ENCODE measurements around the gene VWA8. TPM values are rescaled to one million over a fixed set of nuclear protein-coding genes. Genes with fewer than 3 reads are reported as not detected.
A peak's percentile ranks its signal among the peaks of the same experiment; 100 is the strongest.

Gene VWA8
- total and polyA plus RNA-seq, 2 of the 13 experiments (the other 11 are each of a cell fraction or from before 2014, with no cell fraction given): 9.1 to 17.3 TPM

DNA sequence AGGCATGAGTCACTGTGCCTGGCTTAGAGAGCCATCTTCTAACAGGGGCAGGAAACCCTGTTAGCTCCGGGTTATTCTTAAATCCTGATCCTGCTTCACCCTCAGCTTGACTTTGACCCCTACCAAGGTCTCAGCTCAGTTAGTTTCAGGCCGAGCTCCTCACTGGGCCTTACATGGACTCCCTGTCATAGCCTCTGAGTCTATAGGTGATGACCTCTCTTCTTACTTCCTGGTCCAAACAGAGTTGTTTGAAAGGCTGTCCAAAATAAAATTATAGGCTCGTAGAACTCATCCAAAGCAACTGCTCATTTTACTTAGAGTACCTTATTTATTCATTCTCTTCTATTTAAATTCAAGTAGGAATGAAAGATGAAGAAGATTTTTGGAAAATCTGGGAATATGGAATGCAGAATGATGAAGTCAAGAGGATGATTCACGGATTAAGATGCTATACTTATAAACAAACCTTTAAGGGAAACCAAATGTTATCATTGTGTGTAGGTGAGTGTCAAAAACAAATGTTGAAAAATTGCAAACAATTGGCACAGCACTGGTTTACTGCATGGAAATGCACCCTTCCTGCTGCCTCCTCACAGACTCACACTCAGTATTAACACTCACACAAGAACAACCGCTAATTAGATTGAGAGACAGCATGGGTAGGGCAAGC is 329.5 kb downstream of the VWA8 start:
- 91% methylated on average over 5 of the region's 5 CpGs for WGBS (ENCODE audit: low lambda C conversion rate)
- ATAC-seq (no peak), FAIRE-seq (no peak), DNase-seq (ENCODE audit: low spot score) (no peak)
- intact Hi-C loops (cut with micrococcal nuclease; ENCODE audit: unreplicated experiment): no loop called here
- Histone ChIP-seq H4K20me1 (ENCODE audit: insufficient read depth, low read length) (no peaks in the 10 kb centered on the region), H3K4me1 (ENCODE audit: insufficient read depth, low read length) (peaks cover 23% of the 10 kb centered on the region), H3K36me3 (replicated peaks in 1 of 2; ENCODE audit: control insufficient read depth in 1 of 2, insufficient read depth in 2 of 2, low read length in 2 of 2) (no peaks in the 10 kb centered on the region; a peak in 1 of 5 replicates), H2AFZ (ENCODE audit: low read length) (no peak overlapping the region), H3K4me3 (replicated peaks in 1 of 3; ENCODE audit: insufficient read depth in 1 of 3, low read depth in 2 of 3, low read length in 3 of 3) (no peak overlapping the region), H3K27me3 (ENCODE audit: control insufficient read depth in 1 of 2, insufficient read depth in 2 of 2, low read length in 2 of 2) (no peaks in the 10 kb centered on the region), H3K4me2 (ENCODE audit: low read depth, low read length) (no peak overlapping the region), H3K9ac (ENCODE audit: insufficient read depth, low read depth, low read length) (no peak overlapping the region), H3K9me3 (ENCODE audit: low read length) (no peaks in the 10 kb centered on the region), H3K27ac (ENCODE audit: extremely low read length, insufficient read depth, low read length) (no peak overlapping the region), H3K79me2 (ENCODE audit: insufficient read depth, low read length) (no peaks in the 10 kb centered on the region)
- ChIA-PET CTCF (ENCODE audit: low intra/inter-chr PET ratio, low total read pairs) (no interaction called here), POLR2A (interaction anchor here (1.0 kb wide), 1 partner anchor 17 kb away, joined by 3 read pairs; no protein-coding TSS in a partner anchor)
- in situ Hi-C loops (cut with HindIII; ENCODE audit: extremely low pct_ligation_motif_present, low pct_unique_long_range_greater_than_20kb): no loop called here
- no TSS peak for BruUV-seq (replicated peaks)
- TF ChIP-seq, protein P1, sequence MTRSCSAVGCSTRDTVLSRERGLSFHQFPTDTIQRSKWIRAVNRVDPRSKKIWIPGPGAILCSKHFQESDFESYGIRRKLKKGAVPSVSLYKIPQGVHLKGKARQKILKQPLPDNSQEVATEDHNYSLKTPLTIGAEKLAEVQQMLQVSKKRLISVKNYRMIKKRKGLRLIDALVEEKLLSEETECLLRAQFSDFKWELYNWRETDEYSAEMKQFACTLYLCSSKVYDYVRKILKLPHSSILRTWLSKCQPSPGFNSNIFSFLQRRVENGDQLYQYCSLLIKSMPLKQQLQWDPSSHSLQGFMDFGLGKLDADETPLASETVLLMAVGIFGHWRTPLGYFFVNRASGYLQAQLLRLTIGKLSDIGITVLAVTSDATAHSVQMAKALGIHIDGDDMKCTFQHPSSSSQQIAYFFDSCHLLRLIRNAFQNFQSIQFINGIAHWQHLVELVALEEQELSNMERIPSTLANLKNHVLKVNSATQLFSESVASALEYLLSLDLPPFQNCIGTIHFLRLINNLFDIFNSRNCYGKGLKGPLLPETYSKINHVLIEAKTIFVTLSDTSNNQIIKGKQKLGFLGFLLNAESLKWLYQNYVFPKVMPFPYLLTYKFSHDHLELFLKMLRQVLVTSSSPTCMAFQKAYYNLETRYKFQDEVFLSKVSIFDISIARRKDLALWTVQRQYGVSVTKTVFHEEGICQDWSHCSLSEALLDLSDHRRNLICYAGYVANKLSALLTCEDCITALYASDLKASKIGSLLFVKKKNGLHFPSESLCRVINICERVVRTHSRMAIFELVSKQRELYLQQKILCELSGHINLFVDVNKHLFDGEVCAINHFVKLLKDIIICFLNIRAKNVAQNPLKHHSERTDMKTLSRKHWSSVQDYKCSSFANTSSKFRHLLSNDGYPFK (CRISPR knock-in tag; IDR thresholded peaks at IDR 0.05; ENCODE audit: borderline replicate concordance): peak; percentile 89; the same call in 1 of the 2 replicates
- no peak for TF ChIP-seq ZSCAN29 (CRISPR knock-in tag; conservative IDR thresholded peaks at IDR 0.05)

DNA sequence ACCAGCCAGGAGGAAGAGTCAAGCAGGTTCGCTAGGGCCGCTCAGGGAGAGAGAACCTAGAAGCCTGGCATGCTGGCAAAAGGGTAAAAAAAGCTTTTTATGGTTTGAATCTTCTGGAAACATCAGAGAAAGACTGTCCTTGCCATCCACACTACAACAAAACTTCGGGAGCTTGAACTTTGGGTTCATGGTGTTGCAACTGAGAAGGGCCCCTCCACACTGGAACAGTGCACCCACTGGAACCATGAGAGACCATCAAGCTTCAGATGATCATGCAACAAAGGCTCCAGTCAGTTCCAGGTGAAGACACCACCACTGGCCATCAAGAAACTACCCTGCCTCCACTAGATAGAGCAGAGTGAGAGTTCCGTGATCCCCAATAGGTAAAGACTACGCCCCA is 333.5 kb downstream of the VWA8 start:
- ChIA-PET POLR2A (no interaction called here), CTCF (ENCODE audit: low intra/inter-chr PET ratio, low total read pairs) (no interaction called here)
- no peaks in the 10 kb centered on the region for H4K20me1 ChIP-seq (ENCODE audit: insufficient read depth, low read length)
- no peak overlapping the region for H3K4me2 ChIP-seq (ENCODE audit: low read depth, low read length)
- H3K9me3 ChIP-seq (ENCODE audit: low read length): no peaks in the 10 kb centered on the region
- DNase-seq (ENCODE audit: low spot score) (no peak), FAIRE-seq (no peak), ATAC-seq (peak; percentile 80)
- H3K36me3 ChIP-seq (replicated peaks in 1 of 2; ENCODE audit: control insufficient read depth in 1 of 2, insufficient read depth in 2 of 2, low read length in 2 of 2): no peaks in the 10 kb centered on the region; a peak in 1 of 5 replicates
- H2AFZ ChIP-seq (ENCODE audit: low read length): no peak overlapping the region
- no peak overlapping the region for H3K4me3 ChIP-seq (replicated peaks in 1 of 3; ENCODE audit: insufficient read depth in 1 of 3, low read depth in 2 of 3, low read length in 3 of 3)
- in situ Hi-C loops (cut with HindIII; ENCODE audit: extremely low pct_ligation_motif_present, low pct_unique_long_range_greater_than_20kb): no loop called here
- H3K9ac ChIP-seq (ENCODE audit: insufficient read depth, low read depth, low read length): no peak overlapping the region
- H3K4me1 ChIP-seq (ENCODE audit: insufficient read depth, low read length): peaks cover 30% of the 10 kb centered on the region
- no peaks in the 10 kb centered on the region for H3K79me2 ChIP-seq (ENCODE audit: insufficient read depth, low read length)
- no peaks in the 10 kb centered on the region for H3K27me3 ChIP-seq (ENCODE audit: control insufficient read depth in 1 of 2, insufficient read depth in 2 of 2, low read length in 2 of 2)
- WGBS (ENCODE audit: low lambda C conversion rate): 75% methylated on average over 5 of the region's 5 CpGs
- peak overlapping the region; percentile 40 for H3K27ac ChIP-seq (ENCODE audit: extremely low read length, insufficient read depth, low read length)
- no TSS peak for BruUV-seq (replicated peaks)
- intact Hi-C loops (cut with micrococcal nuclease; ENCODE audit: unreplicated experiment): no loop called here
- TF ChIP-seq CEBPB (IDR thresholded peaks at IDR 0.05; ENCODE audit: borderline replicate concordance, low read depth, low read length) (0 out of 2 replicates have a peak, but pooled peaks have one; percentile 44), SOX13 (IDR thresholded peaks at IDR 0.05) (no peak), SOX13 (CRISPR knock-in tag; conservative IDR thresholded peaks at IDR 0.05 in 1 of 2, IDR thresholded peaks at IDR 0.05 in 1 of 2) (peak in 1 of 2 experiments; percentile 13; a peak in 1 of 4 replicates), EHMT2 (IDR thresholded peaks at IDR 0.05; ENCODE audit: borderline replicate concordance, low read depth, low read length) (0 out of 2 replicates have a peak, but pooled peaks have one; percentile 28), ZNF644 (CRISPR knock-in tag; IDR thresholded peaks at IDR 0.05; ENCODE audit: low read depth) (peak; percentile 80), HNF4A (CRISPR knock-in tag; IDR thresholded peaks at IDR 0.05) (peak; percentile 77), POGZ (CRISPR knock-in tag; IDR thresholded peaks at IDR 0.05) (peak; percentile 68), ZMYM4 (CRISPR knock-in tag; IDR thresholded peaks at IDR 0.05) (peak; percentile 51), SNAPC2 (CRISPR knock-in tag; IDR thresholded peaks at IDR 0.05) (no peak), CEBPG (CRISPR knock-in tag; IDR thresholded peaks at IDR 0.05) (0 out of 2 replicates have a peak, but pooled peaks have one; percentile 16)
- TF ChIP-seq, protein P2, sequence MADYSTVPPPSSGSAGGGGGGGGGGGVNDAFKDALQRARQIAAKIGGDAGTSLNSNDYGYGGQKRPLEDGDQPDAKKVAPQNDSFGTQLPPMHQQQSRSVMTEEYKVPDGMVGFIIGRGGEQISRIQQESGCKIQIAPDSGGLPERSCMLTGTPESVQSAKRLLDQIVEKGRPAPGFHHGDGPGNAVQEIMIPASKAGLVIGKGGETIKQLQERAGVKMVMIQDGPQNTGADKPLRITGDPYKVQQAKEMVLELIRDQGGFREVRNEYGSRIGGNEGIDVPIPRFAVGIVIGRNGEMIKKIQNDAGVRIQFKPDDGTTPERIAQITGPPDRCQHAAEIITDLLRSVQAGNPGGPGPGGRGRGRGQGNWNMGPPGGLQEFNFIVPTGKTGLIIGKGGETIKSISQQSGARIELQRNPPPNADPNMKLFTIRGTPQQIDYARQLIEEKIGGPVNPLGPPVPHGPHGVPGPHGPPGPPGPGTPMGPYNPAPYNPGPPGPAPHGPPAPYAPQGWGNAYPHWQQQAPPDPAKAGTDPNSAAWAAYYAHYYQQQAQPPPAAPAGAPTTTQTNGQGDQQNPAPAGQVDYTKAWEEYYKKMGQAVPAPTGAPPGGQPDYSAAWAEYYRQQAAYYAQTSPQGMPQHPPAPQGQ (CRISPR knock-in tag; IDR thresholded peaks at IDR 0.05; ENCODE audit: borderline replicate concordance): no peak
